ENCODE results near the gene OGFOD2.

OGFOD2 gene

DNA sequence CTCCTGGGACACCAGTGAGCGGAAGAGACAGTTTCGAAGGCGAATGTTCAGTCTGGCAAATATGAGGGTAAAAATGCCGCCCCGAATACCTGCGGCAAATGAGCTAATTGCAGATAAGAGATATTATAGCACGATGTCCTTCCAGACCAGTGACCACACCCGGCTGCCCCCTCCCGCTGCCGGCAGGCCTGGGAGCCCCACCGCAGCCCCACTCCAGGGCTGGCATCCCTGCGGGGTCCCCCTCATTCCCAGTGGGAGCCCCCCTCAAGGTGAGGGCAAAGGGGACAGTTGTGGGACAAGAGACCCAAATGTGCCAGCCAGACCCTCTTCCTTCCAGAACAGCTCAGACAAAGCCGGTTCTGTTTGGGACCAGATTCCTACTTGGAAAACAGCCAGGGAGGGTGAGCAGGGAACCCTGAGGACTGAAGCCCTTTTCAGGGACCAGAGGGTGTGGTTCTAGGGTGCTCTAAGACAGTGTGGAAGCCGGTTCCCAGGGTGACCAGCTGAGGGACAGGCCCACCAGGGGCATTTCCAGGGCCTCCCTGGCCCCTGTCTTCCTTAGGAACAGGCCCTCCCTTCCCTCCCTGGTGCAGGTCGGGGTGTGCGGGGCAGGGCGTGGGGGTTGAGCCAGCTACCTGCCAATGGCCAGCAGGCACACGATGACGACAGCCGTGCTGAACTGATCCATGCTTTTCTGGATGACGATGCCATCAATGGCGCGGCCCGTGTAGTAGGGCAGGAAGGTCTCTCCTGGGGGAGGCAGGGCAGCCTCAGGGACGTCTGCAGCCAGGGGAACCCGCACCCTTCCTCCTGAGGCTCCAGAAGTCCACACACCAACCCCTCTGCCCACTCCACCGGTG is 25.0 kb upstream of the OGFOD2 start:
- H3K9me3 ChIP-seq (ENCODE audit: control insufficient read depth, low read length), result no peaks in the 10 kb centered on the region
- H3K4me3 ChIP-seq (ENCODE audit: insufficient read depth, low read depth, low read length, poor library complexity, severe bottlenecking), result no peak overlapping the region
- no peak overlapping the region for H3K27ac ChIP-seq (ENCODE audit: insufficient read depth, low read length, poor library complexity, severe bottlenecking)
- no peak for DNase-seq
- no peaks in the 10 kb centered on the region for H3K27me3 ChIP-seq (replicated peaks; ENCODE audit: control insufficient read depth, insufficient read depth, low read length, poor library complexity, severe bottlenecking)
- H3K4me1 ChIP-seq (ENCODE audit: control insufficient read depth, insufficient read depth, low read length, poor library complexity, severe bottlenecking), result peaks cover 6% of the 10 kb centered on the region
- H3K36me3 ChIP-seq (ENCODE audit: control insufficient read depth, insufficient read depth, low read length), result no peaks in the 10 kb centered on the region

DNA sequence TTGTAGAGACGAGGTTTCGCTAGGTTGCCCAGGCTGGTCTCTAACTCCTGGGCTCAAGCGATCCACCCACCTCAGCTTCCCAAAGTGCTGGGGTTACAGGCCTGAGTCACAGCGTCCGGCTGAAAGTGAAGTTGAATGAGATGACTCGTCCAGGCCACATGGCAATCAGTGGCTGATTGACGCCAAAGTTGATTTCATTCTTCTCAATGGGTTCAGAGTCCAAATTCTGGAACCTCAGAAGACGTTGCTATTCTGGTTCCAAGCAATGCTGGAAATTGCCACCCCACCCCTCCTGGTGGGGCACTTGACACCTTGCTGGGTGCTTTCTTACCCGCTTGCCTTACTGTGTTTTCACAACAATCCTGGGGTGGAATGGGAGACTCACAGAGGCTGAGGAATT is 23.6 kb upstream of the OGFOD2 start:
- Histone ChIP-seq H3K36me3 (ENCODE audit: control insufficient read depth, insufficient read depth, low read length) (no peaks in the 10 kb centered on the region), H3K27ac (ENCODE audit: insufficient read depth, low read length, poor library complexity, severe bottlenecking) (no peak overlapping the region), H3K9me3 (ENCODE audit: control insufficient read depth, low read length) (no peaks in the 10 kb centered on the region), H3K4me1 (ENCODE audit: control insufficient read depth, insufficient read depth, low read length, poor library complexity, severe bottlenecking) (peaks cover 6% of the 10 kb centered on the region), H3K27me3 (replicated peaks; ENCODE audit: control insufficient read depth, insufficient read depth, low read length, poor library complexity, severe bottlenecking) (no peaks in the 10 kb centered on the region), H3K4me3 (ENCODE audit: insufficient read depth, low read depth, low read length, poor library complexity, severe bottlenecking) (no peak overlapping the region)
- no peak for DNase-seq

DNA sequence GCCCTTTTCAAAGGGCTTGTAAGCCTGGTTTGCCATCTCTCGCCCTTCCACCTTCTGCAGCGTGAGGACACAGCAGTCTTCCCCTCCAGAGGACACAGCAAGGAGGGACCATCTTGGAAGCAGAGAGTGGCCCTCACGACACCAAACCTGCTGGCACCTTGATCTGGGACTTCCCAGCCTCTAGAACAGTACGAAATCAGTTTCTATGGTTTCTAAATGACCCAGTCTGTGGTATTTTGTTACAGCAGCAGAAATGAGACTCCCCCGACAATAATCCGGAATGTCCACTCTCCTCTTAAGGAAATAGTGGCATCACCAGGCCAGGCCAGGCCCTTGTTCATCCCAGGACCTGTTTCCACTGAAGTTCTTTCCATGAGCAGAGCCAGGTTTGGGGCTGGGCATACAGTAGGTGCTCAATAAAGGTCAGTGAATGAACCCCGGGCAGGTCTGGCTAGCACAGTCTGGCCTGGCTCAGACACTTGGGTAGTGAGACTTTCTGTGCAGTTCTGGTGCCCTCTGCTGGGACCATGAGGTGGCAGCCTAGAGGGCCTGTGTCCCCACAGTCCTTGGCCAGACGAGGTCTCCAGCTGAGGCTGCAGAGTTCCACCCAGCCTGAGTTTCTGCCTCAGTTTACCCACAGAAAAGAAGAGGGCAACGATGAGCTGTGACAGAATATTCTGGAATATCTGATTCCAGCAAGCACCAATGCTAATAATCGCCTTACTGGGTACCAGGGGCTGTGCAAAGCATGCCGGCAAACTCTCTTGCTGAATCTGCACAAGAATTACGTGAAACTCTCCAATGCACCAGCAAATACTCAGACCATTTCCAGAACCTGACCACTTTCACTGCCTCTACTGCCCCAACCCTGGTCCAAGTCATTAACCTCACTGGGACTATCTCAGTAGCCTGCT is 22.8 kb upstream of the OGFOD2 start:
- H3K27ac ChIP-seq (ENCODE audit: insufficient read depth, low read length, poor library complexity, severe bottlenecking), result no peak overlapping the region
- no peaks in the 10 kb centered on the region for H3K9me3 ChIP-seq (ENCODE audit: control insufficient read depth, low read length)
- no peak overlapping the region for H3K4me3 ChIP-seq (ENCODE audit: insufficient read depth, low read depth, low read length, poor library complexity, severe bottlenecking)
- peak; percentile 48 to 56 (median 50) for DNase-seq
- no peaks in the 10 kb centered on the region for H3K27me3 ChIP-seq (replicated peaks; ENCODE audit: control insufficient read depth, insufficient read depth, low read length, poor library complexity, severe bottlenecking)
- no peaks in the 10 kb centered on the region for H3K36me3 ChIP-seq (ENCODE audit: control insufficient read depth, insufficient read depth, low read length)
- peaks cover 3% of the 10 kb centered on the region for H3K4me1 ChIP-seq (ENCODE audit: control insufficient read depth, insufficient read depth, low read length, poor library complexity, severe bottlenecking)

DNA sequence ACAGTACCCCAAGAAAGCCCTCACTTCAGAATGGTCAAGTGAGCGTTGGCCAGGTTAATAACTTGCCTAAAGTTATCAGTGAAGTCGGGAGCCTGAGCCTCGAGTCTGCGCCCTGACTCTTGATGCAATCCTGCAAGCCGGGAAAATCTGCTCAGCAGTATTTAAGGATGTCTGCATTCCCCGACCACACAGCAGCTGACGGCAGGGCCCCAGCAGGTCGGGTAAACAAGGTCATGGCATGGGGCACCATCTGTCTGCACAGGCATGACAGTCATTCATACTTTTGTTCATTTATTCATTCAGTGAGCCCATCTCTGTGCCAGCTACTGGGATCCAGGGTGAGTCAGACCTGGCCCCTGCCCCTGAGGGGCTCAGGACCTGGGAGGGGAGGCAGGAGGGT is 19.9 kb upstream of the OGFOD2 start:
- Histone ChIP-seq H3K4me3 (ENCODE audit: insufficient read depth, low read depth, low read length, poor library complexity, severe bottlenecking) (no peak overlapping the region), H3K36me3 (ENCODE audit: control insufficient read depth, insufficient read depth, low read length) (no peaks in the 10 kb centered on the region)
- no peak for DNase-seq

DNA sequence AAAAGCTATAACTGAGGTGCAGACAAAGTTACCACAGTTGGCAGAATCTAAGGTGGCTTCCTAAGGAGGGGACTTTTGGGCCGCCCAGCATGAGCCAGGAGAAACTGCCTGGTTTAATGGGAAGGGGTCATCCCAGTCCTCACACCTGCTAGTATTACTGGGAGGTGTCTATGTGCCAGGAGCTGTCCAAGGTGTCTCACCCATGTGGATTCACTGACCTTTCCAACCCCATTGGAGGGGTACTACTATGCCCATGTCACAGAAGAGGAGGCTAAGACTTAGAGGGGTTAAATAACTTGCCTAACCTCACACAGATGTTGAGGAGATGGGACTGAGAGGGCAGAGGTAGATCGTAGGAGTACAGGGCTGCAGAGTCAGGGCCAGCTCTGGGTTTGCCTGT is 19.0 kb upstream of the OGFOD2 start:
- H3K9me3 ChIP-seq (ENCODE audit: control insufficient read depth, low read length), result no peaks in the 10 kb centered on the region
- DNase-seq, result no peak
- no peak overlapping the region for H3K4me3 ChIP-seq (ENCODE audit: insufficient read depth, low read depth, low read length, poor library complexity, severe bottlenecking)
- H3K27ac ChIP-seq (ENCODE audit: insufficient read depth, low read length, poor library complexity, severe bottlenecking), result no peak overlapping the region
- H3K36me3 ChIP-seq (ENCODE audit: control insufficient read depth, insufficient read depth, low read length), result no peaks in the 10 kb centered on the region
- no peaks in the 10 kb centered on the region for H3K4me1 ChIP-seq (ENCODE audit: control insufficient read depth, insufficient read depth, low read length, poor library complexity, severe bottlenecking)
- H3K27me3 ChIP-seq (replicated peaks; ENCODE audit: control insufficient read depth, insufficient read depth, low read length, poor library complexity, severe bottlenecking), result no peaks in the 10 kb centered on the region

More for the DNA sequence above, 19.9 kb upstream of the OGFOD2 start:
- no peak overlapping the region for H3K27ac ChIP-seq (ENCODE audit: insufficient read depth, low read length, poor library complexity, severe bottlenecking)
- H3K27me3 ChIP-seq (replicated peaks; ENCODE audit: control insufficient read depth, insufficient read depth, low read length, poor library complexity, severe bottlenecking), result no peaks in the 10 kb centered on the region
- no peaks in the 10 kb centered on the region for H3K4me1 ChIP-seq (ENCODE audit: control insufficient read depth, insufficient read depth, low read length, poor library complexity, severe bottlenecking)
- no peaks in the 10 kb centered on the region for H3K9me3 ChIP-seq (ENCODE audit: control insufficient read depth, low read length)

DNA sequence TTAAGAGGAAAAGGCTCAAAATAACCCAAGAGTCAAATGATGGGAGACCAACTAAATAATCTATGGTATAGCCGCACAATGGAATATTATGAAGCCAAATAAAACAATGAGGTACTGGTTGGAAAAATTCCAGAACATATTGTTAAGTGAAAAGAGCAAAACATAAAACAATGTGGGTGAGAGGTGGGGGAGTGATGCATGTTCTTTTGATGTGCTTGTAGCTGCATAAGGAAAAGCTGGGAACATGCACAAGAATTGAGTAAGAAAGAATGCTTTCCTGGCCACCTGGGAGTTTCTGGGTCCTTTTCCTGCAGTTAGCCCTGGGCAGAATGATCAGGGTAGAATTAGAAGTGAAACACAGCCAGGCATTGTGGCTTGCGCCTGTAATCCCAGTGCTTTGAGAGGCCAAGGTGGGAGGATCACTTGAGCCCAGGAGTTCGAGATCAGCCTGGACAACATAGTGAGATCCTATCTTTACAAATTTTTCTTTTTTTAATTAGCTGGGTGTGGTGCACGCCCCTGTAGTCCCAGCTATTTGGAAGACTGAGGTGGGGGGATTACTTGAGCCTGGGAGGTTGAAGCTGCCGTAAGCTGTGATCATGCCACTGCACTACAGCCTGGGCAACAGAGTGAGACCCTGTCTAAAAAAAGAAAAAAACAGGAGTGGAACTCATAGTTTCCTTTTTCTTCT is 16.7 kb upstream of the OGFOD2 start:
- Histone ChIP-seq H3K4me3 (ENCODE audit: insufficient read depth, low read depth, low read length, poor library complexity, severe bottlenecking) (no peak overlapping the region), H3K9me3 (ENCODE audit: control insufficient read depth, low read length) (no peaks in the 10 kb centered on the region), H3K36me3 (ENCODE audit: control insufficient read depth, insufficient read depth, low read length) (no peaks in the 10 kb centered on the region), H3K4me1 (ENCODE audit: control insufficient read depth, insufficient read depth, low read length, poor library complexity, severe bottlenecking) (no peaks in the 10 kb centered on the region), H3K27me3 (replicated peaks; ENCODE audit: control insufficient read depth, insufficient read depth, low read length, poor library complexity, severe bottlenecking) (no peaks in the 10 kb centered on the region), H3K27ac (ENCODE audit: insufficient read depth, low read length, poor library complexity, severe bottlenecking) (no peak overlapping the region)
- no peak for DNase-seq

DNA sequence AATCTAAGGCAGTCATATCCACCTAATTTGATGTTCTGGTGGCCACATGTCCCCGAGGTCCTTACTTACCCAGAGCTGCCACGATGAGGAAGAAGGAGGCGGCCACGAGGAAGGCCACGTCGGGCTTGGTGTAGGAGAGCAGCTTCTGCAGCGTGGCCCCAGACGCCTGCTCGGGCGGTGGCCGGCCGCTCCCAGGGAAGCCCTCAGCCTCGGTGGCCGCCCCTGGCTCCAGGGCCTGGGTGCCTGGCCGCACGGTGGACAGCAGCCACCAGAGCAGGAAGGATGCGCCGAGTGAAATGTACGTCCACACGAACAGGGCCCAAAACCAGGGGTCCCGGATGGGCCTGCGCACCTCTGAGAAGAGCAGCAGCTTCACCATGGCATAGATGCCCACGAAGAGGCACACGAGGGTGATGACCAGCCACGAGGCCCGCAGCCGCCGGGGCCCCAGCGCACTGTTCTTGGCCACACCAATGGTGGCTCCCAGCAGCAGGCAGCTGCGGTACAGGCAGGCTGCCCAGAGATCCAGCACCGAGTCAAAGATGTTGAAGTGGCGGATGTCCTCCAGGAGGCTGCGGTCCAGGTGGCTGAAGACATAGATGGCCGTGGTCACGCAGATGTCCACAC is 15.4 kb upstream of the OGFOD2 start:
- DNase-seq, result no peak
- no peaks in the 10 kb centered on the region for H3K27me3 ChIP-seq (replicated peaks; ENCODE audit: control insufficient read depth, insufficient read depth, low read length, poor library complexity, severe bottlenecking)
- no peaks in the 10 kb centered on the region for H3K9me3 ChIP-seq (ENCODE audit: control insufficient read depth, low read length)
- no peaks in the 10 kb centered on the region for H3K36me3 ChIP-seq (ENCODE audit: control insufficient read depth, insufficient read depth, low read length)
- H3K4me3 ChIP-seq (ENCODE audit: insufficient read depth, low read depth, low read length, poor library complexity, severe bottlenecking), result no peak overlapping the region
- no peak overlapping the region for H3K27ac ChIP-seq (ENCODE audit: insufficient read depth, low read length, poor library complexity, severe bottlenecking)
- no peaks in the 10 kb centered on the region for H3K4me1 ChIP-seq (ENCODE audit: control insufficient read depth, insufficient read depth, low read length, poor library complexity, severe bottlenecking)

DNA sequence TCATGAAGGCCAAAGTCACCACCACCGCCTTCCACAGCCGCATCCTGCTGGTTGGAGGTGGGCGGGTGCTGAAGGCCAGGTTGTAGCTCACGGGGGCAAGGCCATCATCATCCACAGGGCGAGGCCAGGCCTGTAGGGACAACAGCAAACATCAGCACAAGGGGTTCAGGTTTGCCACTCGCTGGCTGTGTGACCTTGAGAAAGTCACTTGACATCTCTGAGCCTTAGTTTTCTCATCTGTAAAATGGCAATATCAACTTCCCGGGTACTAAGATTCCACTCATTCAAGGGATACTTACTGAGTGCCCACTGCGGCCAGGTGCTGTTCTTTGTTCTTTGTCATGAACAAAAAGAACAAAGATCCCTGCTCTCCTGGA is 14.9 kb upstream of the OGFOD2 start:
- DNase-seq, result no peak
- H3K27me3 ChIP-seq (replicated peaks; ENCODE audit: control insufficient read depth, insufficient read depth, low read length, poor library complexity, severe bottlenecking), result no peaks in the 10 kb centered on the region
- no peaks in the 10 kb centered on the region for H3K36me3 ChIP-seq (ENCODE audit: control insufficient read depth, insufficient read depth, low read length)
- no peak overlapping the region for H3K4me3 ChIP-seq (ENCODE audit: insufficient read depth, low read depth, low read length, poor library complexity, severe bottlenecking)
- no peak overlapping the region for H3K27ac ChIP-seq (ENCODE audit: insufficient read depth, low read length, poor library complexity, severe bottlenecking)
- H3K4me1 ChIP-seq (ENCODE audit: control insufficient read depth, insufficient read depth, low read length, poor library complexity, severe bottlenecking), result no peaks in the 10 kb centered on the region
- no peaks in the 10 kb centered on the region for H3K9me3 ChIP-seq (ENCODE audit: control insufficient read depth, low read length)

DNA sequence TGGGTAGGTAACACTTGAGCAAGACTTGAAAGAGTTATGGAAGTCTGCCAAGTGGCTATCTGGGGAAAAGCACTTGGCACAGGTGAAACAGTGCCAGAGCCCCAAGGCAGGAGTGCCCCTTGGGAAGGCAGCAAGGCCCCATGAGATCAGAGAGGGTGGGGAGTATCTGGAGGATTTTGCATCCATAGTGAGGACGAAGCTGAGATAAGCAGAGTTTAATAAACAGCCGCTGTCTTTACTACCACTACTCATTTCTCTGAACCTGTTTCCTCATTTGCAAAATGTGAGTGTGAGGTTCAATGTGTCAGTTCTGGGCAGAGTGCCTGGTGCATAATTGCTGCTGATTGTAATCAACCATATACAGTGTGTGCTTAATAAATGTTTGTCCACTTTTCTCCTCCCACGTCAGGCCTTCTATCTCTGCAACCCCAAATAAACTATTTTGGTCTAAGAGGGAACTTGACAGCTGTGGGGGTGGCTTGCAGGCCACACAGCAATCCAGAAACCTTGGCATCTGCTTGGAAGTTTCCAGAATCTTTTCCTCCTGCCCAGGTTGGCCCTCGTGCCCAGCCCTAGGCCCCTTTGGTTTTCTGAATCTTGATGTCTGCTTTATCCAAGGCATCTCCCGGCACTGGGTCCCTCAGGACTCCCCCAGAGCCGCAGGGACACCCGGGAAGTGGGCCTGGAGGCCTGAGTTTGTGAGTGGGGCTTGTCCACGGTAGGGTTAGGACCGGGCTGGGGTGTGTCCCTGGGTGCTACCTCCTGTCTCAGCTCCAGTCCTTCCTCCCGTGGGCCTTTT is 13.3 kb upstream of the OGFOD2 start:
- no peak overlapping the region for H3K4me3 ChIP-seq (ENCODE audit: insufficient read depth, low read depth, low read length, poor library complexity, severe bottlenecking)
- DNase-seq, result no peak
- H3K27me3 ChIP-seq (replicated peaks; ENCODE audit: control insufficient read depth, insufficient read depth, low read length, poor library complexity, severe bottlenecking), result no peaks in the 10 kb centered on the region
- H3K27ac ChIP-seq (ENCODE audit: insufficient read depth, low read length, poor library complexity, severe bottlenecking), result no peak overlapping the region
- peaks cover 9% of the 10 kb centered on the region for H3K4me1 ChIP-seq (ENCODE audit: control insufficient read depth, insufficient read depth, low read length, poor library complexity, severe bottlenecking)
- H3K36me3 ChIP-seq (ENCODE audit: control insufficient read depth, insufficient read depth, low read length), result no peaks in the 10 kb centered on the region
- no peaks in the 10 kb centered on the region for H3K9me3 ChIP-seq (ENCODE audit: control insufficient read depth, low read length)
